Kidney glomerular epithelial cell (primary cell): ENCODE data around the gene EPC2.
A peak's percentile ranks its signal among the peaks of the same experiment; 100 is the strongest.
"Not testable (repeated sequence)": the region's sequence is repeated elsewhere in the genome, so short reads cannot be mapped to it uniquely, and the experiment has no call there.

Source experiments
- DNase-seq: peaks from one replicate; lab custom pipeline; 2025; lab: John Stamatoyannopoulos, UW

Gene EPC2

DNA sequence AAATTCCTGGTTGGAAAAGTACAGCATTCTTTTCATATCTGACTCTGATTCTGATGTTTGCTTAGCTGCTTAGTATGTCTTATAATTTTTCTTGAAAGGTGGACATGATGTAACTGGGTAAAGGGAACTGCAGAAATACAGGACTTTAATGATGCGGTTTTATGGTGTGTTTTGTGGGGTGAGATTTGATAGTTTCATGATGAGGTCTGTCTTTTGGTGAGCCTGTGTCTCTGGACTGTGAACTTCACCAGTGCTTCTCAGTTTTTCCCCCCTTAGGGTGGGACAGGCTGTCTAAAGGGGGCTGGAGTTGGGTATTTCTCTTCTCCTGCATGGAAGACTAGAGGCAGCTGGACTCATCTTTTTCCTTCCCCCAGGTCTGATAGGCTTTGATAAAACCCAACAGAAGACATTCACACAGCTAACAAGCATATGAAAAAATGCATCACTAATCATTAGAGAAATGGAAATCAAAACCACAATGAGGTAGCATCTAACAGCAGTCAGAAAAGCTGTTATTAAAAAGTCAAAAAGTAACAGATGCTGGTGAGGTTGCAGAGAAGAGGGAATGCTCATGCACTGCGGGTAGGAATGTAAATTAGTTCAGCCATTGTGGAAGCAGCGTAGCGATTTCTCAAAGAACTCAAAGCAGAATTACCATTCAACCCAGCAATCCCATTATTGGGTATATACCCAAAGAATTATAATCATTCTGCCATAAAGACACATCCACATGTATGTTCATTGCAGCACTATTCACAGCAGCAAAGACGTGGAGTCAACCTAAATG is 77.6 kb downstream of the EPC2 start:
- no peak for DNase-seq

DNA sequence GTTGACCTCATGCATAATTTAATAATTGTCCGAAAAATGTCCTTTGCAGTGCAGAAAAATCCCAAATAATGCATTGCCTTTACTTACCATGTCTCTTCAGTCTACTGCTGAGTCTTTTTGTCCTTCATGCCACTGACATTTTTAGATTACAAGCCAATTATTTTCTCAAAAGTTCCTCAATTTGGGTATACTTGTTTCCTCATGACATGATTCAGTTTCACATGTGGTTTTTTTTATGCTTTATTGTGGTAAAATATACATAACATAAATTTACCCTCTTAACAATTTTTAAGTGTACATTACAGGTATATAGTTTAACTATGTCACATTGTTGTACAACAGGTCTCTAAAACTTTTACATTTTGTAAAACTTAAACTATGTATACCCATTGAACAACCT is 81.0 kb downstream of the EPC2 start:
- no peak for DNase-seq

DNA sequence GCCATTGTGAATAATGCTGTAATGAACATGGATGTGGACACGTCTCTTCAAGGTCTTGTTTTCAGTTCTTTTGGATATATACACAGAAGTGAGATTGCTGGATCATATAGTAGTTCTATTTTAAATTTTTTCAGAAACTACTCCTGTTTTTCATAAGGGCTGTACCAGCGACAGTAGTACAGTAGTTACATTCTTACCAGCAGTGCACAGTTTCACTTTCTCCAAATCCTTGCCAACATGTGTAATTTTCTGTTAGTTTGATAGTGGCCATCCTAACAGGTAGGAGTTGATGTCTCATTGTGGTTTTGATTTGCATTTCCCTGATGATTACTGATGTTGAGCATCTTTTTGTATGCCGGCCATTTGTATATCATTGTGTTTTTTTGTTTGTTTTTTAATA is 81.7 kb downstream of the EPC2 start:
- DNase-seq, result no peak

DNA sequence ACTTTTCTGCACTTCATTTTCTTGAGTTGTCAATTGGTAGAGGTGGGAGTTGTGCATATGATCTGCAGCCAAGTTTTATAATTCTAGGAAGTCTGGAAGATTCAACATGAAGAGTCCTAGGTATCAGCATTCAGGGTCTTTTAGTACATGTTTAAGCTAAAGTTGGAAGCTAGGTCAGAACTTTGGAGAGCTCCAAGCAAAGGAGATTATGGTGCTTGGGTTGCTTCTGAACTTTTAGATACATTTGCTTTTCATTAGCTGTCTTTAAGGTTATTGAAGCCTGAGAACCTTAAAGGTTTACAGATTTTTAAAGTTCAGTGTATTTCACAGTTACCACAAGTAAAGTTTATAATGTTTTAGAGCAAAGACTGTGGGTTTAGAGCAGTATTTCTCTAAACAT is 85.5 kb downstream of the EPC2 start:
- DNase-seq, result no peak

DNA sequence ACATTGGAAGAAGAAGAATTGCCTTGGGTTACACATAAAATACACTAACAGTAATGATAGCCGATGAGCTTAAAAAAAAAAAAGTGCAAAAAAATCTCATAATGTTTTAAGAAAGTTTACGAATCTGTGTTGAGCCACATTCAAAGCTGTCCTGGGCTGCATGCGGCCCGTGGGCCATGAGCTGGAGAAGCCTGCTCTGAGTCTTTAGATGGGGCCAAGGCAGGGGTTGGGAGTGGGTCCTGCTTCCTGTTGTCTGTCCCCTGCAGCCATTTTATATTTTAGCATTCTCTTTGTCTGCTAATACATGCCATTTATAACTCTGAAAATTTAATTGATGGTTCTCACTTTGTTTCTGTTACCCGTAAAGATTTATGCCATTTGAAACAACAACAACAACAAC is 93.2 kb downstream of the EPC2 start:
- no peak for DNase-seq

DNA sequence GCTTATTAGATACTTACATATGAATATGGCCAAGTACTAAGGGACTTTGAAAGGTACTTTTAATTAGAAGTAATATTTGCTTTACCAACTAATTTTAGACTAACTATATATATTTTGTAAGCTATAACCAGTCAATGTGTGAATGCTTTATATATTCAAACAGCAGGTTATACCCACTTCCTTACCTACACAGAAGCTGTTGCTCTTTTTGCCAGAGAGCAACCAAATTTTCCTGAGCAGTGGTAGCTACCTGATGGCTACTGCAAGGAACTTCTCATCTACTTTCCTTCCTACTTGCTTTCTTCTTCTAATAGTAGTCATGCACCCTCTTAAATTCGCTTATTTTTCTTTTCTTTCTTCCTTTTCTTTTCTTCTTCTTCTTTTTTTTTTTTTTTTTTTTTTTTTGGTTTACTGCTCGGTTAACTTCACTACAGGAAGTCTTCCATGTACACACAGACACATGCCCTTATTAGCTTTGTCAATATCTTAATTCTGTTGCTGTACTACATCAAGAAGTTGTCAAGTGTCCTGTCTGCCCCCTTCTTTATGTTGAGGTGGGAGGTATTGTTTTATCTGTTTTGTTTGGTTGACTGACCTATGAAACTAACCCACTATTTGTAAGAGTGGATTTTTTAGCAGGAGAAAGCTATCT is 95.0 kb downstream of the EPC2 start:
- DNase-seq, result no peak

DNA sequence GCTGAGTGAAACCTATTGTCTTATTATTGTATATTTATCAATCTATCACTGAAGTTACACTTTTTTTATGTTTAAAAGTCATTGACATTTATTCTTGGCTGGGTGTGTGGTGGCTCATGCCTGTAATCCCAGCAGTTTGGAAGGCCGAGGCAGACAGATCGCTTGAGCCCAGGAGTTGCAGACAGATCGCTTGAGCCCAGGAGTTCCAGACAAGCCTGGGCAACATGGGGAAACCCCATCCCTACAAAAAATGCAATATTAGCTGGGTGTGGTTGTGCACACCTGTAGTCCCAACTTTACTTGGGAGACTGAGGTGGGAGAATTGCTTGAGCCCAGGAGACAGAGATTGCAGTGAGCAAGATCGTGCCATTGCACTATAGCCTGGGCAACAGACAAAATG is 97.8 kb downstream of the EPC2 start:
- DNase-seq, result no peak

DNA sequence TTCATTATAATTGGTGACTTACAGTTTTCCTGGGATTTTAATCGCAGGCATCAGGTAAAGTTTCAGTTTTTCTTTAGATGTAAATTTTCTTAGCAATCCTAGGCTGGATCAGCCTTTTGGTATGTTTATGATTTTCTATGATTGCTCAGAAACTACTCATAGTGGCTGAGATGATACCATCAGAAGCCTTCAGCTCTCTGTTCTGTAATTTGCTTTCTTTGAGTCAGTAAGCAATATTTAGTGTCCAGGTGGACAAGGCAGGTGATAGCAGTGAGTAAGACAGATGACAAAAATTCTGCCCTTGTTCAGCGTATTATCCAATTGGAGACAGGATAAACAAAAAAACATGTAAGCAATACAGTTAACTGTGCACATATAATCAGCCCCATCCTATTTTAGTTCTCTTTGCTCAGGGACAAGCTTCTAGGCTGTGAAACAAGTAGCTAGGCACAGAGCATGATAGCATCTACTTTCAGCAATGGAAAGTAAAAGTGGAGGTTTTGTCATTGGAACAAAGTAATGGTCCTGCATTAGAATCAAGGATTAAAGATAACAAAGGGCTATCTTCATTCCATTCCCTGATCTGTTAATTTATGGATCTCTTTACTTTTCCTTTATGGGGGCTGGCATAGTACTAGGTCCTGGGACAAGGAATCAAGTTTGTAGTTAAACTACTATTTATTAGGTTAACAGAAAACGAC is 100.8 kb downstream of the EPC2 start:
- DNase-seq, result no peak

DNA sequence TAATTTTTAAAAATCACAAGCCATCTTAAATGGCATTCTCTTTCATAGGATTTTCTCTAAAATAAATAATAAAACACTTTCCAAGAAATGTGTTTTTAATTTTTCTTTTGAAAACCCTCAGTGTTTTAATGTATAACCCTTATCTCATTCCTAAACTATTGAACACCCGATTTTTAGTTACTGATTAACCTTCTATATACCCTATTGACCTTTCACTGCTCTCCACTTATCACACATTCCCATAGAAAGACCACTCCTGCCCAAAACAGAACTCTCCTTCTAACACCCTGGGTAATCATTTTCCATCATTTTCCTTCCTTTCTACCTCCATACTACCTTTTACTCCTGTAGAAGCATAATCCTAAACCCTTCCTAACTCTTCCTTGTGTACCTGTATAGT is 102.4 kb downstream of the EPC2 start:
- DNase-seq, result no peak

DNA sequence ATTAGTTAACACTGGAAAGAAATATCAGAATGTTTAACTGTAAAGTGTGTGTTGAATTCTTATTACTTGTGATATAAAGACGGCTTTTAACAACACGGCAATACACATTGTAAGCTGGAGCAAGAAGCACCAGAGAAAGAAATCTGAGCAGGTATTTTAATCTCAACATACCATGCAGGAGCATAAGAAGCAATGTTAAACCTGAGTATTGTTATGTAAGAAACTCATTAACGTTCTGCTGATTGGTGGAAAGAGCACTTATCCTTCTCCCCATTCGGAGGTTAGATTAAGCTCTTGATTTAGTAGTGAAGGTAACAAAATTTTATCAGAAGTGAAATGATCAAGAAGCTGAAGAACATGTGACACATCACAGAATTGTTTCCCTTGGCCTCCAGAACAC is 107.4 kb downstream of the EPC2 start:
- no peak for DNase-seq

DNA sequence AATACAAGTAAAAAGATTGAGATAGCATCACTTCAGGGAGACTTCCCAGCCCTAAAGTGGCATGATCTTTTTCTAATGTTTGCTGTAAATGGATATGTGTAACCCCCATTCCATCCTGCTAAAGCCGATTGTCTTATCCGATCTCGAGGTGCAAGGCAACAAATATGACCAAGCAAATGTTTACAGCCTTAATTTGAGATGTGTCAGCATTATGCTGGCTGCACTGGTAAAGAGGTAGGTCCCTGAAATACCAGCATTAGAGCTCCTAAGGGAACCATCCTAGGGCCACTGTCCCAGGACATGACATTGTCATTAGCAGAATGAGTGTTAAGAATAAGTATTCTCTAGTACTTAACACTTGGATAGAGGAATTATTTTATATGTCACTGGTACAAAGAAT is 108.4 kb downstream of the EPC2 start:
- DNase-seq, result no peak

DNA sequence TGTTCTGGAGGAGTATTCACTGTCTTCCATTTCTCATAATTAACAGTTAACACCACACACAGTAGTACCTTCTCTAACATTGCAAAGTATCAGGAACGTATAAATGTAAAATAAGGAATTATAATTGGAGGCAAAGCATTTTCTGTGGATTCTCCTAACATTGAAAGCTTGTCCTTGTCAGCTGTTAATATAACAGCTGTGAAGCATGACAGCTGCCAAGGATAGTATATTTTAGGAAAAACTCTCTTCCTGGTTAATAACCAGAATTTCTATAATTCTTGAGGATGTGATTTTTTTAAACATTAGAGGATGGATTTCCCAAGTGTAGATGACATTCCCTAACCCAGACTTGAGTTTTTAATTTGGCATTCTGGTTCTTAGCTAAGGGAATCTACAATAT is 110.3 kb downstream of the EPC2 start:
- no peak for DNase-seq

DNA sequence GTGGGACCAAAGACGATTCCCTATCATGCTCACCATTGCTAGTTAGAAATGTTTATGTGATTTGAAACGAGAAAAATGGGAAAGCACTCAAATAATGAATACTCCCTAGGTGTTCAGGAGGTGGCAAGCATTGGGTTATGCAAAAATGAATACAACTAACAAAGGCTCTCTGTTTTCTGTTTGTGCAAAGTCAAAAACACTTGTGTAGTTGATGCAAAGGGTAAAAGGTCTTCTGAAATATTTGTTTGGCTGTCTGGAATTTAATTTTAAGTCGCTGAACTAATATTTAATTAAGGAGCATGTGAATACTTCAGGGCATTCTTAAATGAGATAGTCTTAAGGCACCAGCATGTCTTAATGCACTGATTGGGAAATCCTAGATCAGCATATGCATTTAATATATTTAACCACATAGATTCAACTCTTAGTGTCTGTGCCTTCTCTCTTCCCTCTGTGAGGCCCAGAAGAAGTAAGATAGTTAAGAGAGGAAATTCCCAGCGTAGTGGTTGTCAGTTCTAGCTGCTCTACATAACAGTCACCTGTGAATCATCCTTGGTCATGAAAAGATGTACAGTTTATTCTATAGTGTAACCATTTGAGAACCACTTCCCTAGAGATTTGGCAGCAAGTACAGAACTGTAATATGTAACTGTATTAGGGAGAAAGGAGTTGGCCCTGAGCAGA is 111.9 kb downstream of the EPC2 start:
- DNase-seq, result no peak

DNA sequence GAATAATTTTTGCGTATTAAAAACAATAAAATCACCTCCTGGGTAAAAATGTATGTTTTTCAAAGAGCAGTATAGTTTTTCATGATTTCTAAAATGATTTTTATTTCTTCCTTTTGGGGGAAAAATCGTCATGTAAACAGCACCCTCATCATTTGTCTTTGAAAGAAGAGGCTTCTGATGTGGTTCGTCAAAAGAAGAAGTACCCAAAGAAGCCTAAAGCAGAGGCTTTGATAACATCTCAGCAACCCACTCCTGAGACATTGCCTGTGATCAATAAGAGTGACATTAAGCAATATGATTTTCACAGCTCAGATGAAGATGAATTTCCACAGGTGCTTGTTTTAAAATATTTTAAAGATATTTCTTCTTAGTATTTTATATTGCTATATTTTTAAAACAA is 120.3 kb downstream of the EPC2 start:
- no peak for DNase-seq

DNA sequence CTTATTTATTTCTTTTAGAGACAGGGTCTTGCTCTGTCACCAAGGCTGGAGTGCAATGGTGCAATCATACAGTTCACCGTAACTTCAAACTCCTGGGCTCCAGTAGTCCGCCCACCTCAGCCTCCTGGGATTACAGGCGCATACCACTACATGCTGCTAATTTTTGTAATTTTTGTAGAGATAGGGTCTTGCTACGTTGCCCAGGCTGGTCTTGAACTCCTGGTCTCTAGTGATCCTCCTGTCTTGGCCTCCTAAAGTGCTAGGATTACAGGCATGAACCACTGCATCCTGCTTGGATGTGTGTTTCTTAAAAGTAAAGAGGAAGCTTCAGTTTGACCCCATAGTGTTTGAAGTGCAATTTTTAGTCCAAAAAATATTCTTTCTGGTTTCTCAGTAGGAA is 125.5 kb downstream of the EPC2 start:
- no peak for DNase-seq

DNA sequence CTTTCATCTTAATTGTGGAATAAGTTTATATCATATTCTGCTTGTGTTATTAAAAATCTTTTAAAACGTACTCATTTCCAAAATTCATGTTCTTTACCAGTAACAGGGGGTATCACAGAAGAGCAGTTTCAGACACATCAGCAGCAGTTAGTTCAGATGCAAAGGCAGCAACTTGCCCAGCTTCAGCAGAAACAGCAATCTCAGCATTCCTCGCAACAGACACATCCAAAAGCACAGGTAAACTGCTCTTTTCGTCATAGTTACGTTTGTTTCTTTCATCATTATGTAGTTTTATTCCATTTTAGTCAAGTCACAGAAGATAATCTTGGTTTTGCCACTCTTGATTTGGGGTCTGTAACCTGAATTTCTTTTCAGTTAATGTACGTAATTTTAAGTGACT is 137.0 kb downstream of the EPC2 start:
- no peak for DNase-seq

DNA sequence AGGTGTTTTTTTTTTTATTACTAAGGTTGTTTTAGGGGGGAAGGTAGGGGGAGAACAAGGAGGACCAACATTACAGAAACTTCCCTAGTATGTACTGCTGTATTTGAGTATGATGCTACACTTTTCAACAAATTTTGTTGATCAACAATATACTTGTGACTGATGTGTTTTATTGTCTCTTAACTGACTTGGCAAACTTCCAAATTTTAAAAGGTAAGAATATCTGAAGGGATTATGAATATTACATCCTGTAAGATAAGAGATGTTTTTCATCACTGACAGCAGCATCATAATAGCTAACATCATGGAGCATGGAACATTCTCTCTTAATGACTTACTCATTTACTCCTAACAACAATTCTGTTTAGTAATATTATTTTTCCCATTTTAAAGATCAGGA is 144.5 kb downstream of the EPC2 start:
- DNase-seq, result no peak

DNA sequence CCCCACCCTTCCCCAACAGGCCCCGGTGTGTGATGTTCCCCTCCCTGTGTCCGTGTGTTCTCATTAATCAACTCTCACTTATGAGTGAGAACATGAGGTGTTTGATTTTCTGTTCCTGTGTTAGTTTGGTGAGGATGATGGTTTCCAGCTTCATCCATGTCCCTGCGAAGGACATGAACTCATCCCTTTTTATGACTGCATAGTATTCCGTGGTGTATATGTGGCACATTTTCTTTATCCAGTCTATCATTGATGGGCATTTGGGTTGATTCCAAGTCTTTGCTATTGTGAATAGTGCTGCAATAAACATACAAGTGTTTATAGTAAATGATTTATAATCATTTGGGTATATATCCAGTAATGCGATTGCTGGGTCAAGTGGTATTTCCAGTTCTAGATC is 145.6 kb downstream of the EPC2 start:
- DNase-seq, result not testable (repeated sequence)

DNA sequence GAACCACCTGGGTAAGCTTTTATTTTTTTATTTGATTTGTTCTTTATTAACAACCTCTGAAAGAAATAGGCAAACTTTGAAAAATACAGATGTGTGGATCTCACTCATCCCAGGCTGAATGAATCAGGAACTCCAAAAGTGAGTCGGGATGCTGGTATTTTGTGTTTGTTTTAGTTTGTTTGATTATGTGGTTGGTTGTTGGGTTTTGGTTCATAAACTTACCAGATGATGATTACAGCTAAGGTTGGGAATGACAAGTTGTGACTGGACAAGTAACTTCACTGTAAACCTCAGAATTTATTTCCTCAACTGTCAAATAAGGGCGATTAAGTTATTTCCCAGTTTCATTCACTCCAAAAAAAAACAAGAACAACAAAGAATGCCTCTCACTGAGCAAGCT is 150.0 kb downstream of the EPC2 start:
- DNase-seq, result peak; percentile 61

DNA sequence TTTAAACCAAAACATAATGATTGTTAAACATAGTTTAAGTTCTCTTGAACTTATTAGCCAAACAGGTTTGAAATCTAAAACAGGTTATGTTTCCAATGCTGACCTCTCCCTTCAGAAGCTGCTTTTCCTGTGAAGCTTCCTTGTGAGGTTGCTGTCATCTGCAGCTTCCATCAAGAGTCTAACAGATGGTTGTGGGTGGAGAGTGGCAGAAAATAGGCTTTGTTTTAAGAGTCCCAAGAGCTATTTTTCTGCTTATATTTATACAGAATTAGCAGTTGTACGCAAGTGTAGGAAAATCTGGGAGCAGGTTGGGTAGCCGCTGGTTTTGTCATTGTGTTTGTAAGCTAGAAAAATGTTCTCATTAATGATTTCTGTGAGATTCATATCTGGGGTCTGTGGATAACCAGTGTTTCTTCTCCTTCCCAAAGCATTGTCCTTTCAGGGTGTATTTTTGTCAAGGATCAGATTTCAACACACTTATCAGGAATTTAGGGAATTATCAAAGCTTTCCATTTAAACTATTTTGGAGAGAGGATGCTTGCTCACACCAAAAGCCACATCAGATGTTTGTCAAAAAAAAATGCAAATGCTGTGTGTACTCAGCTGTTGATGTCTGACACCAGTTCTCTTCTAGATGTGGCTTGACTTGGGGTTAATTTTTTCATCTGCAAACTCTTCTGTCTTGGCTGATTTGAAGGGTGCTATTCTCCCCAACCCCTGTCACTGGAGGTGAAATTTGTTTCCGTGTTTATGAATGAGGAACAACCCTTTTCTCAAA is 152.4 kb downstream of the EPC2 start:
- DNase-seq, result no peak

DNA sequence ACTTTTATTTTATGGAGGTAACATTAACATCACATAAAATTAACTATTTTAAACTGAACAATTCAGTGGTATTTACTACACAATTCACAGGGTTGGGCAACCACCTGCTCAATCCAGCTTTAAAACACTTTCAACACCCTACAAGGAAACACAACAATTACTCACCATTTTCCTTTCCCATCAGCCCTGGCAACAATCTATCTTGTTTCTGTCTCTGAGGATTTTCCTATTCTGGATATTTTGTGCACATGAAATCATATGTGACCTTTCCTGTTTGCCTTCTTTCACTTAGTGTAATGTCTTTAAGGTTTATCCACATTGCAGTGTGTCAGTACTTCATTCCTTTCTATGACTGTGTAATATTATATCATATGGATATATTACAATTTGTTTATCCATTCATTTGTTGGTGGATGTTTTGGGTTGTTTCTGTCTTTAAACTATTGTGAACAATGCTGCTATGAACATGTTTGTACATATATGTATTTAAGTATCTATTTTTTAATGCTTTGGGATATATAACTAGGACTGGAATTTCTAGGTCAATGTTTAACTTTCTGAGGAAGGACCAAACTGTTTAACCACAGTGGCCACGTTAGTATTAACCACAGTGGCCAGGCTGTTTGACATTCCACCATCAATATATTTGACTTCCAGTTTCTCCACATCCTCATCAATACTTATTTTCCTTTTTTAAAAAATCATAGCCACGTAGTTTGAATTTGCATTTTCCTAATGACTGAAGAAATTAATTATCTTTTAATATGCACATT is 158.1 kb downstream of the EPC2 start:
- peak; percentile 30 for DNase-seq
